OCI-LY3 (cell line): ENCODE data around the gene UGT2A3.
"Not testable (repeated sequence)": the region's sequence is repeated elsewhere in the genome, so short reads cannot be mapped to it uniquely, and the experiment has no call there.

Experiments
- H2AFZ ChIP-seq: fragments of 200-600, 300-600 bp; shearing (Covaris generic); 2 replicates; pipeline ENCODE4 v1.6.0; 2014; ENCODE audit warnings: antibody characterized with exemption, low read depth, low read length
- H3K27ac ChIP-seq: fragments of 200-600, 300-600 bp; sonication (generic); 2 replicates; pipeline ENCODE4 v1.5.1; 2014; ENCODE audit warnings: mild to moderate bottlenecking, low read length, moderate library complexity, mixed read lengths
- H3K27me3 ChIP-seq: fragments of 200-600, 300-600 bp; sonication (generic); 2 replicates; pipeline ENCODE4 v1.6.1; 2014; ENCODE audit warnings: low read depth, low read length, mixed read lengths
- H3K36me3 ChIP-seq: fragments of 200-600, 300-600 bp; sonication (generic); replicated peaks from 2 replicates; pipeline ENCODE3; 2014; ENCODE audit warnings: low read depth, low read length, mixed read lengths
- H3K4me1 ChIP-seq: fragments of 300-600, 200-600 bp; sonication (generic); 2 replicates; pipeline ENCODE4 v1.6.1; 2014; ENCODE audit warnings: low read length, mixed read lengths
- H3K4me2 ChIP-seq: fragments of 200-600, 300-600 bp; sonication (generic); 2 replicates; pipeline ENCODE4 v1.6.1; 2014; ENCODE audit warnings: low read length, mixed read lengths
- H3K4me3 ChIP-seq: fragments of 300-600, 200-600 bp; sonication (generic); 2 replicates; pipeline ENCODE4 v1.5.1; 2014; ENCODE audit warnings: antibody characterized with exemption, mild to moderate bottlenecking, low read length, moderate library complexity
- H3K79me2 ChIP-seq: fragments of 300-600, 200-600 bp; shearing (Covaris generic); 2 replicates; pipeline ENCODE4 v1.6.1; 2014; ENCODE audit warnings: mild to moderate bottlenecking, low read length, mixed read lengths
- H3K9ac ChIP-seq: fragments of 300-600, 200-600 bp; shearing (Covaris generic); 2 replicates; pipeline ENCODE4 v1.6.0; 2014; ENCODE audit warnings: mild to moderate bottlenecking, low read length, moderate library complexity
- H3K9me3 ChIP-seq: fragments of 200-600, 300-600 bp; shearing (Covaris generic); 2 replicates; pipeline ENCODE4 v1.6.1; 2014; ENCODE audit warnings: low read length, mixed read lengths; ENCODE audit not compliant: insufficient read depth
- H4K20me1 ChIP-seq: fragments of 200-600, 300-600 bp; sonication (generic); 2 replicates; pipeline ENCODE4 v1.6.1; 2016; ENCODE audit warnings: low read length, mixed read lengths; ENCODE audit not compliant: insufficient read depth
- EZH2phosphoT487 ChIP-seq: fragments of 200-600 bp; shearing (Covaris generic); IDR thresholded peaks from 2 replicates; pipeline ENCODE4 v1.6.1; 2018; ENCODE audit warnings: antibody characterized with exemption, mixed run types, low read depth
- TF ChIP-seq, protein P1 (sequence below): fragments of 200-600, 300-600 bp; sonication (generic); IDR thresholded peaks from 2 replicates; pipeline ENCODE4 v1.5.1; 2014; ENCODE audit warnings: antibody characterized with exemption, low read length, low read depth

The UGT2A3 gene

DNA sequence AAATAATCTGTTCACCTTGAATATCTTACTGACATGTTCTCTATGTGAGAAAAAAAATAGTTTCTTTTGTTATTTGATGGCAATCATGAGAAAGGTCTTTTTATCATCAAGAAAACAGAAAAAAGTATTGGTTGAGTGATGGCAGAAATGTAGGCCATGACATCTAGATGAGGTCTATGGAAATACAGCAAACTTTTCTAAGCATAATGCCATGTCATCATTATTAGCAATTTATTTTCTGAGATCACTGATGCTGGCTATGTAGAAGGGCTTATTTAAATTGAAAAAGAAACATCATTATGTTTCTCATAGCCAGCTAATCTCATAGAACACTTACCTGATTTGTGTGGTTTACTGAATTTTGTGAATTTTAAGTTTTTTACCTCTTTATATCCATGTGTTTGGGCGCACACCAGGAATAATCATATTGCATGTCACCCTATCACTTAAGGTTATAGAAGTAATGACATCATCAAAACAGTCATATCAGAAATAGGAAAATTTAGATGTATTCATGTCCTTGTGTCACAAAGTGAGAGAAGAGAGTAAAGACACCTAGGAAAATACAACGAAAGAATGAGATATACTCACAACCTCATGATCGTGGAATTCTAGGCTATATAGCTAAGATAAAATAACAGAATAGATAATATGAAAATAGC is 22.4 kb downstream of the UGT2A3 start:
- Histone ChIP-seq H3K4me2 (no peak overlapping the region), H2AFZ (no peak overlapping the region), H3K36me3 (no peaks in the 10 kb centered on the region), H3K9me3 (no peaks in the 10 kb centered on the region), H4K20me1 (no peaks in the 10 kb centered on the region), H3K4me1 (no peaks in the 10 kb centered on the region), H3K4me3 (no peak overlapping the region), H3K79me2 (no peaks in the 10 kb centered on the region), H3K9ac (no peak overlapping the region), H3K27ac (no peak overlapping the region), H3K27me3 (no peaks in the 10 kb centered on the region)
- no peak for TF ChIP-seq EZH2phosphoT487
- TF ChIP-seq, protein P1, sequence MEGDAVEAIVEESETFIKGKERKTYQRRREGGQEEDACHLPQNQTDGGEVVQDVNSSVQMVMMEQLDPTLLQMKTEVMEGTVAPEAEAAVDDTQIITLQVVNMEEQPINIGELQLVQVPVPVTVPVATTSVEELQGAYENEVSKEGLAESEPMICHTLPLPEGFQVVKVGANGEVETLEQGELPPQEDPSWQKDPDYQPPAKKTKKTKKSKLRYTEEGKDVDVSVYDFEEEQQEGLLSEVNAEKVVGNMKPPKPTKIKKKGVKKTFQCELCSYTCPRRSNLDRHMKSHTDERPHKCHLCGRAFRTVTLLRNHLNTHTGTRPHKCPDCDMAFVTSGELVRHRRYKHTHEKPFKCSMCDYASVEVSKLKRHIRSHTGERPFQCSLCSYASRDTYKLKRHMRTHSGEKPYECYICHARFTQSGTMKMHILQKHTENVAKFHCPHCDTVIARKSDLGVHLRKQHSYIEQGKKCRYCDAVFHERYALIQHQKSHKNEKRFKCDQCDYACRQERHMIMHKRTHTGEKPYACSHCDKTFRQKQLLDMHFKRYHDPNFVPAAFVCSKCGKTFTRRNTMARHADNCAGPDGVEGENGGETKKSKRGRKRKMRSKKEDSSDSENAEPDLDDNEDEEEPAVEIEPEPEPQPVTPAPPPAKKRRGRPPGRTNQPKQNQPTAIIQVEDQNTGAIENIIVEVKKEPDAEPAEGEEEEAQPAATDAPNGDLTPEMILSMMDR: no peak

DNA sequence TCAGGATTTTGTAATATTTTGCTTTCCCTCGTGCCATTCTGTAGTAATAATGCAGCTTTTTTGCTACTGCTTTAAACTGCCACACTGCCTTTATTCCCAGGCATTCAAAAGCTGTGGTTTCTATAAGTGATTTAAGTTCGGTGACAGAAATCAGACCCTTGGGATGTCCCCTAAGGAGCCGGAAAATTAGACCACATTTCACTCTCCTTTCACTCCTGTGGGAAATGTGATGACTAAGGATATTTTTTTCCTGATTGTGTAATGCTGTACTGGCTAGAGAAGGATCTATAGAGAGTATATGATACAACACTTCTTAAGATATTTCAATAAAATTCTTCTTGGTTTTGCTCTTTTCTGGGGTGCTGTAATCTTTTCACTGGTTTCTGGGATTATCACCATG is 24.4 kb downstream of the UGT2A3 start:
- Histone ChIP-seq H3K79me2 (no peaks in the 10 kb centered on the region), H3K9ac (no peak overlapping the region), H3K4me1 (no peaks in the 10 kb centered on the region), H3K27ac (no peak overlapping the region), H3K9me3 (no peaks in the 10 kb centered on the region), H3K36me3 (no peaks in the 10 kb centered on the region), H4K20me1 (no peaks in the 10 kb centered on the region), H2AFZ (no peak overlapping the region), H3K4me3 (no peak overlapping the region), H3K4me2 (no peak overlapping the region), H3K27me3 (no peaks in the 10 kb centered on the region)
- TF ChIP-seq EZH2phosphoT487: no peak
- TF ChIP-seq, protein P1: no peak

DNA sequence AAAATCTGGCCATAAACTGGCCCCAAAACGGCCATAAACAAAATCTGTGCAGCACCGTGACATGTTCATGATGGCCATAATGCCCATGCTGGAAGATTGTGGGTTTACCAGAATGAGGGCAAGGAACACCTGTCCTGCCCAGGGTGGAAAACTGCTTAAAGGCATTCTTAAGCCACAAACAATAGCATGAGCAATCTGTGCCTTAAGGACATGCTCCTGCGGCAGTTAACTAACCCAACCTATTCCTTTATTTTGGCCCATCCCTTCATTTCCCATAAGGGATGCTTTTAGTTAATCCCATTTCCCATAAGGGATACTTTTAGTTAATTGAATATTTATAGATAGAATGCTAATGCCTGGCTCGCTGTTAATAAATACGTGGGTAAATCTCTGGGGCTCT is 29.4 kb downstream of the UGT2A3 start:
- H3K9me3 ChIP-seq, H3K9ac ChIP-seq, H2AFZ ChIP-seq, H3K4me2 ChIP-seq, H3K36me3 ChIP-seq, H3K4me3 ChIP-seq, H3K4me1 ChIP-seq, H4K20me1 ChIP-seq, H3K27me3 ChIP-seq, H3K79me2 ChIP-seq, H3K27ac ChIP-seq: not testable (repeated sequence)

DNA sequence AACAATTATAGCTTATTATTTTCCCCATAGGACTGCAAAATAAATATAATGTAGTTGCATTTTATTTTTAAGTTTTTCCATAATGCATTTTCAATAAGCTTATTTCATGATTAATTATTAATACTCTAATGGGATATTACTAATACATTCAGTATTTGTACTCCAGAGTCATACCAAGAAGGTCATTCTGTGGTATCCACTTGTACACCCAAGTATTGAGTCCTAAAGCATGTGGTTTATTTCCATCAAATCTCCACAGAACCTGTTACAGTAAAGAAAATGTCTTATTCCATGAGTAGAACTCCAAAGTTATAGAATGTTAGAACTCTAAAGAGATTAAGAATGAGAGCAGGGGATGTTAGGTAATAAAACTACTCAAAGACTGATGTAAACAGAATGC is 30.6 kb downstream of the UGT2A3 start:
- H2AFZ ChIP-seq: no peak overlapping the region
- H3K4me1 ChIP-seq: no peaks in the 10 kb centered on the region
- no peaks in the 10 kb centered on the region for H3K9me3 ChIP-seq
- no peaks in the 10 kb centered on the region for H3K27me3 ChIP-seq
- no peak overlapping the region for H3K9ac ChIP-seq
- H4K20me1 ChIP-seq: no peaks in the 10 kb centered on the region
- H3K36me3 ChIP-seq: no peaks in the 10 kb centered on the region
- TF ChIP-seq, protein P1: no peak
- no peak for TF ChIP-seq EZH2phosphoT487
- H3K27ac ChIP-seq: no peak overlapping the region
- H3K79me2 ChIP-seq: no peaks in the 10 kb centered on the region
- H3K4me3 ChIP-seq: no peak overlapping the region
- H3K4me2 ChIP-seq: no peak overlapping the region
